Stimulated activated naive B cell treated with anti-CD40 and anti-IgM and Interleukin-4, amounts not matched to agents 10 μg/mL and 1 μg/mL and 100 μg/mL, for 72 hours (primary cell): ENCODE measurements around the gene CIC.
A peak's percentile ranks its signal among the peaks of the same experiment; 100 is the strongest.

Source experiments
- ATAC-seq, 2 donors: fragments of 150-1000 bp; cut with Tn5 transposase; replicated peaks; 2 replicates each; pipeline ENCODE4 v1.10.0; 2021; ENCODE audit warnings: moderate library complexity in 1 of 2
- DNase-seq: peaks from one replicate; pipeline ENCODE4 v3.0.0; 2021
- H3K27ac Mint-ChIP-seq: one replicate; pipeline ENCODE4 v1.8.0; 2022; ENCODE audit warnings: mild to moderate bottlenecking, mixed read lengths
- H3K27me3 Mint-ChIP-seq, 2 donors: one replicate each; pipeline ENCODE4 v1.8.0; 2022; ENCODE audit warnings: mixed read lengths in 2 of 2
- H3K36me3 Mint-ChIP-seq, 2 donors: one replicate each; pipeline ENCODE4 v1.8.0; 2022; ENCODE audit warnings: mixed read lengths in 2 of 2, mild to moderate bottlenecking in 1 of 2
- H3K4me1 Mint-ChIP-seq, 2 donors: one replicate each; pipeline ENCODE4 v1.8.0; 2022; ENCODE audit warnings: mixed read lengths in 2 of 2, mild to moderate bottlenecking in 1 of 2
- H3K4me3 Mint-ChIP-seq, 2 donors: one replicate each; pipeline ENCODE4 v1.8.0; 2022; ENCODE audit warnings: mild to moderate bottlenecking in 2 of 2, mixed read lengths in 2 of 2, moderate library complexity in 1 of 2
- H3K9me3 Mint-ChIP-seq, 2 donors: one replicate each; pipeline ENCODE4 v1.8.0; 2022; ENCODE audit warnings: mixed read lengths in 2 of 2, mild to moderate bottlenecking in 1 of 2

The CIC gene

GRCh38 chr19:42281146-42281826 is 12.2 kb downstream of the CIC start:
- H3K4me1 Mint-ChIP-seq: peaks cover 46% of the 10 kb centered on the region in 2 donors
- H3K36me3 Mint-ChIP-seq: peaks cover 4 to 10% of the 10 kb centered on the region in 2 donors
- peak overlapping the region; percentile 91 for H3K27ac Mint-ChIP-seq
- peak; percentile 1 to 5 for ATAC-seq
- DNase-seq: peak; percentile 32
- H3K9me3 Mint-ChIP-seq: no peaks in the 10 kb centered on the region
- H3K4me3 Mint-ChIP-seq: peak overlapping the region; percentile 87 to 89
- no peaks in the 10 kb centered on the region for H3K27me3 Mint-ChIP-seq

- H3K9me3 Mint-ChIP-seq: no peaks in the 10 kb centered on the region
- H3K27ac Mint-ChIP-seq: peak overlapping the region; percentile 87
- ATAC-seq (no peak), DNase-seq (no peak)
- peaks cover 4 to 10% of the 10 kb centered on the region in 2 donors for H3K36me3 Mint-ChIP-seq
- H3K27me3 Mint-ChIP-seq: no peaks in the 10 kb centered on the region
- H3K4me1 Mint-ChIP-seq: peaks cover 47% of the 10 kb centered on the region in 2 donors
- H3K4me3 Mint-ChIP-seq: peak overlapping the region; percentile 87 to 89
Measured at GRCh38 chr19:42281827-42282762, 13.0 kb downstream of the CIC start.

GRCh38 chr19:42282819-42283187 is 13.8 kb downstream of the CIC start:
- Mint-ChIP-seq H3K9me3 (no peaks in the 10 kb centered on the region), H3K4me3 (no peak overlapping the region), H3K27me3 (no peaks in the 10 kb centered on the region), H3K4me1 (peaks cover 41 to 45% of the 10 kb centered on the region in 2 donors), H3K27ac (no peak overlapping the region), H3K36me3 (peaks cover 4 to 10% of the 10 kb centered on the region in 2 donors)
- ATAC-seq (no peak), DNase-seq (no peak)

GRCh38 chr19:42283188-42284065 is 14.4 kb downstream of the CIC start:
- no peak overlapping the region for H3K27ac Mint-ChIP-seq
- H3K27me3 Mint-ChIP-seq: no peaks in the 10 kb centered on the region
- peaks cover 37 to 43% of the 10 kb centered on the region in 2 donors for H3K4me1 Mint-ChIP-seq
- H3K9me3 Mint-ChIP-seq: no peaks in the 10 kb centered on the region
- ATAC-seq (peak; percentile 50 to 60), DNase-seq (peak; percentile 89)
- H3K36me3 Mint-ChIP-seq: peaks cover 5 to 12% of the 10 kb centered on the region in 2 donors
- no peak overlapping the region for H3K4me3 Mint-ChIP-seq

GRCh38 chr19:42284066-42284501 is 15.0 kb downstream of the CIC start:
- DNase-seq (peak; percentile 75), ATAC-seq (peak; percentile 4 to 28)
- no peaks in the 10 kb centered on the region for H3K27me3 Mint-ChIP-seq
- H3K27ac Mint-ChIP-seq: no peak overlapping the region
- no peak overlapping the region for H3K4me3 Mint-ChIP-seq
- H3K9me3 Mint-ChIP-seq: no peaks in the 10 kb centered on the region
- peaks cover 6 to 14% of the 10 kb centered on the region in 2 donors for H3K36me3 Mint-ChIP-seq
- H3K4me1 Mint-ChIP-seq: peaks cover 34 to 38% of the 10 kb centered on the region in 2 donors

GRCh38 chr19:42284591-42285341 is 15.7 kb downstream of the CIC start:
- no peaks in the 10 kb centered on the region for H3K9me3 Mint-ChIP-seq
- H3K4me1 Mint-ChIP-seq: peaks cover 27 to 32% of the 10 kb centered on the region in 2 donors
- H3K4me3 Mint-ChIP-seq: peak overlapping the region; percentile 92 to 93
- H3K27me3 Mint-ChIP-seq: no peaks in the 10 kb centered on the region
- peaks cover 8 to 17% of the 10 kb centered on the region in 2 donors for H3K36me3 Mint-ChIP-seq
- no peak for ATAC-seq
- no peak for DNase-seq
- H3K27ac Mint-ChIP-seq: peak overlapping the region; percentile 89

- Mint-ChIP-seq H3K36me3 (peaks cover 9 to 18% of the 10 kb centered on the region in 2 donors), H3K4me1 (peaks cover 26 to 32% of the 10 kb centered on the region in 2 donors), H3K4me3 (peak overlapping the region; percentile 92 to 93), H3K27me3 (no peaks in the 10 kb centered on the region), H3K9me3 (no peaks in the 10 kb centered on the region), H3K27ac (peak overlapping the region; percentile 85)
- ATAC-seq (peak in 1 of 2 donors; percentile 7), DNase-seq (peak; percentile 39)
Measured at GRCh38 chr19:42285541-42285941, 16.5 kb downstream of the CIC start.

- Mint-ChIP-seq H3K4me1 (peaks cover 26 to 32% of the 10 kb centered on the region in 2 donors), H3K36me3 (peaks cover 12 to 18% of the 10 kb centered on the region in 2 donors), H3K27me3 (no peaks in the 10 kb centered on the region), H3K9me3 (no peaks in the 10 kb centered on the region), H3K27ac (peak overlapping the region; percentile 85), H3K4me3 (peak overlapping the region; percentile 92 to 93)
- no peak for DNase-seq
- no peak for ATAC-seq
Measured at GRCh38 chr19:42285988-42286348, 16.9 kb downstream of the CIC start.

GRCh38 chr19:42286349-42287016 is 17.4 kb downstream of the CIC start:
- peak overlapping the region; percentile 92 to 93 for H3K4me3 Mint-ChIP-seq
- H3K36me3 Mint-ChIP-seq: peaks cover 15 to 22% of the 10 kb centered on the region in 2 donors
- DNase-seq: no peak
- no peaks in the 10 kb centered on the region for H3K9me3 Mint-ChIP-seq
- peaks cover 29 to 30% of the 10 kb centered on the region in 2 donors for H3K4me1 Mint-ChIP-seq
- no peak for ATAC-seq
- no peaks in the 10 kb centered on the region for H3K27me3 Mint-ChIP-seq
- H3K27ac Mint-ChIP-seq: peak overlapping the region; percentile 85

- no peak for DNase-seq
- Mint-ChIP-seq H3K36me3 (peaks cover 19 to 28% of the 10 kb centered on the region in 2 donors), H3K4me3 (peak overlapping the region; percentile 21 to 42)
Measured at GRCh38 chr19:42287017-42287826, 18.2 kb downstream of the CIC start.

GRCh38 chr19:42287827-42288107 is 18.7 kb downstream of the CIC start:
- no peak for DNase-seq
- no peak overlapping the region for H3K27ac Mint-ChIP-seq

More at GRCh38 chr19:42287017-42287826, 18.2 kb downstream of the CIC start:
- H3K27ac Mint-ChIP-seq: no peak overlapping the region
- ATAC-seq: no peak
- H3K9me3 Mint-ChIP-seq: no peaks in the 10 kb centered on the region
- H3K4me1 Mint-ChIP-seq: peaks cover 27 to 31% of the 10 kb centered on the region in 2 donors
- H3K27me3 Mint-ChIP-seq: no peaks in the 10 kb centered on the region

GRCh38 chr19:42288387-42288786 is 19.3 kb downstream of the CIC start:
- Mint-ChIP-seq H3K9me3 (no peaks in the 10 kb centered on the region), H3K36me3 (peaks cover 24 to 38% of the 10 kb centered on the region in 2 donors), H3K4me1 (peaks cover 27 to 31% of the 10 kb centered on the region in 2 donors), H3K27ac (peak overlapping the region; percentile 73), H3K4me3 (no peak overlapping the region), H3K27me3 (no peaks in the 10 kb centered on the region)
- DNase-seq: no peak
- ATAC-seq: no peak

More at GRCh38 chr19:42287827-42288107, 18.7 kb downstream of the CIC start:
- H3K27me3 Mint-ChIP-seq: no peaks in the 10 kb centered on the region
- peaks cover 22 to 33% of the 10 kb centered on the region in 2 donors for H3K36me3 Mint-ChIP-seq
- H3K4me1 Mint-ChIP-seq: peaks cover 24 to 31% of the 10 kb centered on the region in 2 donors
- no peak overlapping the region for H3K4me3 Mint-ChIP-seq
- no peak for ATAC-seq
- H3K9me3 Mint-ChIP-seq: no peaks in the 10 kb centered on the region
